ENCODE data around the gene CST7. TPM values are rescaled to one million over a fixed set of nuclear protein-coding genes. Genes with fewer than 3 reads are reported as not detected.

Gene CST7
- total RNA-seq, 1 experiment from 2014 or later, result not detected

GRCh38 chr20:24956001-24956841 lies 7.2 kb downstream of the CST7 start:
- Histone ChIP-seq H3K9me3 (no peaks in the 10 kb centered on the region), H3K4me3 (no peak overlapping the region), H3K36me3 (no peaks in the 10 kb centered on the region), H3K27me3 (no peaks in the 10 kb centered on the region)
- DNase-seq, result no peak

GRCh38 chr20:24957326-24958016 lies 8.4 kb downstream of the CST7 start:
- H3K27me3 ChIP-seq, result no peaks in the 10 kb centered on the region
- no peaks in the 10 kb centered on the region for H3K36me3 ChIP-seq
- H3K9me3 ChIP-seq, result no peaks in the 10 kb centered on the region
- H3K4me3 ChIP-seq, result no peak overlapping the region
- no peak for DNase-seq

DNA sequence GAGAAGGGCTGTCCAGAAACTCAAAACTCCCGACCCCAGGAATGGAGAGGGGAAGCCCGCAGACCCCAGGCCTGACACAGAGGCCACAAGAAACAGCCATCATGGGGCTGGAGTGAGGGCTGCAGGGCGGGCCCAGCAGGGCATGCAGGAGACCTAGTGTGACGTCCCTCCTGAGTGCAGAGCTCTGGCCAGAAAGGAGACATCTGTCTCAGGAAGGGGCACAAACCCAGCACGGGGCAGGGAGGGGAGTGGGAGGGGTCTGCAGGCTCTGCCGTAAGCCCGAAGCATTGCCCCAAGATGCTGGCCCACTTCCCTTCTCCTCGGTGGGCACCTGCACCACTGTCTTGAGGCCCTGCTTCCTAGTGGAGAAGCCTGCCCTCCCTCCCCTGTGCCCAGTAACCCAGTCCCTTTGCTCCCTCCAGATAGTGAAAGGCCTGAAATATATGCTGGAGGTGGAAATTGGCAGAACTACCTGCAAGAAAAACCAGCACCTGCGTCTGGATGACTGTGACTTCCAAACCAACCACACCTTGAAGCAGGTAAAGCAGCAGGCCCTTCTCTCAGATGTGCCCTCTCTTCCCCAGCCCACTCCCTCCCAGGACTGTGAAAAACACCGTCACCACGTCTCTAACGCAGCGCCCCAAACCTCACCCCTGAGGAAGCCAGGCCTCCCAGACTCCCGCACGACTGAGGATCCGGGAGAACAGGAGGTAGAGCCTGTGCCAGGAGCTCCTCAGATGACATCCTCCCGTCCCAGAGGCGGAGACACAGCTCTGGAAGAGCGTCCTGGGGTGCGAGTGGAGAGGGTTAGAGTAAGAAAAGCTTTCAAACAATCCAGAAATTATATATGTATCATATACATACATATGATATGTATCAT lies 9.7 kb downstream of the CST7 start:
- no peaks in the 10 kb centered on the region for H3K36me3 ChIP-seq
- no peaks in the 10 kb centered on the region for H3K27me3 ChIP-seq
- no peak for DNase-seq
- no peaks in the 10 kb centered on the region for H3K9me3 ChIP-seq
- H3K4me3 ChIP-seq, result no peak overlapping the region

DNA sequence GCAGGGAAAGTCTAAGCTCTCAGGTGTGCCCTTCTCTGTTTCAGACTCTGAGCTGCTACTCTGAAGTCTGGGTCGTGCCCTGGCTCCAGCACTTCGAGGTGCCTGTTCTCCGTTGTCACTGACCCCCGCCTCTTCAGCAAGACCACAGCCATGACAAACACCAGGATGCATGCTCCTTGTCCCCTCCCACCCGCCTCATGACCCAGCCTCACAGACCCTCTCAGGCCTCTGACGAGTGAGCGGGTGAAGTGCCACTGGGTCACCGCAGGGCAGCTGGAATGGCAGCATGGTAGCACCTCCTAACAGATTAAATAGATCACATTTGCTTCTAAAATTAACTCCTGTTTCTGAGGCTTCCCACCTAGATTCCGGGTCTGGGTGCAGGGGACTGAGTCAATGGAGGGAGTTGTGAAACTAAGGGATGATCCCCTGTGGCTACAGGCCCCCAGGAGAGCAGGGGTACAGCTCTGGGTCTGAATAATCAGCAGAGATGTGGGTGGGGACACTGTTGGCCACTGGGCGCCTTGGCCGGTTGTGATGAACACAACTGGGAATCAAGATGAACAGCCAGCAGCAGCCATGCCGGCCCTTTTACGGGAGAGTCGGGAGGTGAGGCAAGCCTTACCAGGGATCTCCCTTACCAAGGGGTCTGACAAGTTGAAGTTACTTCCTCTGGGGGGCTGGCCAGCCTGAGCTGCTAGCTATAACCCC lies 10.7 kb downstream of the CST7 start:
- Histone ChIP-seq H3K36me3 (no peaks in the 10 kb centered on the region), H3K4me3 (no peak overlapping the region), H3K27me3 (no peaks in the 10 kb centered on the region), H3K9me3 (no peaks in the 10 kb centered on the region)
- no peak for DNase-seq

GRCh38 chr20:24960302-24960801 lies 11.3 kb downstream of the CST7 start:
- no peak for DNase-seq
- Histone ChIP-seq H3K4me3 (no peak overlapping the region), H3K27me3 (no peaks in the 10 kb centered on the region), H3K9me3 (no peaks in the 10 kb centered on the region), H3K36me3 (no peaks in the 10 kb centered on the region)

DNA sequence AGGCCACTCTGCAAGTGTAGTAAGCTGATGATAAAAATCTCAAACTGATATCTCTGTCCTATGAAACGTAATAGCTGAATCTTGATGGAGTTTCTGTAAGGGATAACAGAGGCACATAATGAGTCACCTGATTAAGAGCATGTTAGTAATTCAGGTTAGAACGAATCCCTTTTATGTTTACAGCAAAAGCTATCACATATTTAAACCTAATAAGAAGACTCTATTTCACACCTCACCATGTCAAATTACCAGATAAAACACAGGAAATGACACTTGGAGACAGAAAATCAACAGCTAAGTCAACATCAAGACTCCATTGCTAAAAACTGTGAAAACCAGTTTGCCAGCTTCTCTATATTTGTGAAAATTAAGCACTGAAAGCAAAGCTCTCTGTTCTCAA lies 11.8 kb downstream of the CST7 start:
- Histone ChIP-seq H3K4me3 (no peak overlapping the region), H3K36me3 (no peaks in the 10 kb centered on the region), H3K27me3 (no peaks in the 10 kb centered on the region), H3K9me3 (no peaks in the 10 kb centered on the region)
- DNase-seq, result no peak

GRCh38 chr20:24961384-24962181 lies 12.5 kb downstream of the CST7 start:
- Histone ChIP-seq H3K36me3 (no peaks in the 10 kb centered on the region), H3K9me3 (no peaks in the 10 kb centered on the region), H3K27me3 (no peaks in the 10 kb centered on the region), H3K4me3 (no peak overlapping the region)
- DNase-seq, result no peak

GRCh38 chr20:24962182-24962492 lies 13.1 kb downstream of the CST7 start:
- Histone ChIP-seq H3K4me3 (no peak overlapping the region), H3K9me3 (no peaks in the 10 kb centered on the region), H3K27me3 (no peaks in the 10 kb centered on the region), H3K36me3 (no peaks in the 10 kb centered on the region)
- no peak for DNase-seq

DNA sequence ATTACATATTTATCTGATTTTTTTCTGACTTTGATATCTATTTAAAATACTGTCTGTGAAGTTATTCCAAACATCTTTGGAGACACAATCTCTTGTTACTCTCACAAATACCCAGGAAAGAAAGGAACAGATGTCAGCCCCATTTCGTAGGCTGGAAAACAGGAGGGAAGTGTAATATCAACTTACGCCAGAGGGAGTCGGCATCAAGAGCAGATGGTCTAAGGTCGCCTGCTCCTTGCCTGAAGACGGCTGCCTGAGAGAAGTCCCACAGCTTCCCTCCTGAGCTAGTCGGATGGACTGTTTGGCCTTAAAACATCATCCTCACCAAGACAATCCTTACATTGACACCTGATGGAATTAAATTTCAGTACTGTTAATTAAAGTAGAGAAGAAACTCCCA lies 13.4 kb downstream of the CST7 start:
- no peak overlapping the region for H3K4me3 ChIP-seq
- H3K27me3 ChIP-seq, result no peaks in the 10 kb centered on the region
- H3K9me3 ChIP-seq, result no peaks in the 10 kb centered on the region
- no peaks in the 10 kb centered on the region for H3K36me3 ChIP-seq
- no peak for DNase-seq

- H3K9me3 ChIP-seq, result no peaks in the 10 kb centered on the region
- no peaks in the 10 kb centered on the region for H3K27me3 ChIP-seq
- no peak for DNase-seq
- no peak overlapping the region for H3K4me3 ChIP-seq
- H3K36me3 ChIP-seq, result no peaks in the 10 kb centered on the region
Measured at GRCh38 chr20:24963672-24964505, 14.8 kb downstream of the CST7 start.

- Histone ChIP-seq H3K9me3 (no peaks in the 10 kb centered on the region), H3K27me3 (no peaks in the 10 kb centered on the region), H3K4me3 (no peak overlapping the region), H3K36me3 (no peaks in the 10 kb centered on the region)
- no peak for DNase-seq
Measured at GRCh38 chr20:24964506-24964840, 15.4 kb downstream of the CST7 start.

GRCh38 chr20:24965065-24965919 lies 16.2 kb downstream of the CST7 start:
- no peaks in the 10 kb centered on the region for H3K36me3 ChIP-seq
- no peak for DNase-seq
- H3K9me3 ChIP-seq, result no peaks in the 10 kb centered on the region
- H3K4me3 ChIP-seq, result no peak overlapping the region
- no peaks in the 10 kb centered on the region for H3K27me3 ChIP-seq

DNA sequence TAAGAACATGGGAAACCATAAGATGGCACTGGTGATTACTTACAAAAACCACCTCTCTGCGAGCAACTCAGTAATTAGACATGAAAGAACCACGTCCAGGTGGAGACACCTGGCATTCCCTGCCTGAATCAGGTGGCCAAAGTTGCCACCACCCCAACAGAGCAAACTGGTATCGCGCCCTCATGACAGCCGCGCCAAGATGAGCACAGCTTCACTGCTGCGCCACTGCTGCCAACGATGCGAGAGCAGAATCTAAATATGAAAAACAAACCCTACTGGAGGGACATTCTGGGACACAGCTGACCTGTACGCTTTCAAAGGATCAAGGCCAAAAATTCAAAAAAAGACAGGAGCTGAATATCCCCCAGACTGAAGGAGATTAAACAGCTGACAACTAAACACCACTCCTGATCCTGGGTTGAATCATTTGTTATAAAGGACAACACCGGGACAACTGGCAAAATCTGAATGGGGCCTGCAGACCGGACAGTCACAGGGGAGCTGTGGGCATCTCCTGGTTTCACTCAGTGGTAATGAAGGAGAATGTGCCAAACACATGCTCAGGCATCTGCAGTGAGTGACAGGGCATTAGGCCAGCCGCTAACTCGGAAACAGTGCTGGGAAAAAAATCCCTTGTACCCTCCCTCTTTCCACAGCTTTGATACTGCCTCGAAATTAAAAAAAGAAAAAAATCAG lies 17.4 kb downstream of the CST7 start:
- H3K4me3 ChIP-seq, result no peak overlapping the region
- no peaks in the 10 kb centered on the region for H3K27me3 ChIP-seq
- no peaks in the 10 kb centered on the region for H3K9me3 ChIP-seq
- no peaks in the 10 kb centered on the region for H3K36me3 ChIP-seq
- DNase-seq, result no peak

- Histone ChIP-seq H3K27me3 (no peaks in the 10 kb centered on the region), H3K4me3 (no peak overlapping the region), H3K36me3 (no peaks in the 10 kb centered on the region), H3K9me3 (no peaks in the 10 kb centered on the region)
- no peak for DNase-seq
Measured at GRCh38 chr20:24968278-24968800, 19.3 kb downstream of the CST7 start.

Data from MG63 (cell line).